SU-DHL-6 (cell line): ENCODE results near the gene STK4.
"Not testable (repeated sequence)": the region's sequence is repeated elsewhere in the genome, so short reads cannot be mapped to it uniquely, and the experiment has no call there.

Experiments used
- H2AFZ ChIP-seq: fragments of 200-600 bp; sonication (generic); 2 replicates; pipeline ENCODE4 v1.6.1; 2014; ENCODE audit warnings: low read depth, mild to moderate bottlenecking, moderate library complexity, mixed read lengths, antibody characterized with exemption, low read length; ENCODE audit not compliant: severe bottlenecking
- H3F3A ChIP-seq: fragments of 200-600 bp; shearing (Covaris generic); 2 replicates; pipeline ENCODE4 v1.6.0; 2016; ENCODE audit warnings: antibody characterized with exemption, mild to moderate bottlenecking; ENCODE audit not compliant: insufficient read depth
- H3K27ac ChIP-seq: fragments of 200-600 bp; sonication (generic); 2 replicates; pipeline ENCODE4 v1.5.1; 2016; ENCODE audit warnings: low read depth, mild to moderate bottlenecking, low read length, moderate library complexity, mixed read lengths
- H3K27me3 ChIP-seq: fragments of 200-600 bp; sonication (generic), shearing (Covaris generic); 2 replicates; pipeline ENCODE4 v1.6.0; 2014; ENCODE audit warnings: mild to moderate bottlenecking, low read length
- H3K36me3 ChIP-seq: fragments of 200-600 bp; sonication (generic); 2 replicates; pipeline ENCODE4 v1.6.1; 2014; ENCODE audit warnings: mild to moderate bottlenecking, low read length, mixed read lengths
- H3K4me2 ChIP-seq: fragments of 300-600, 200-600 bp; shearing (Covaris generic), sonication (generic); 2 replicates; pipeline ENCODE4 v1.6.0; 2014; ENCODE audit warnings: low read length, low read depth, mild to moderate bottlenecking; ENCODE audit not compliant: poor library complexity, severe bottlenecking
- H3K4me3 ChIP-seq: fragments of 200-600 bp; sonication (generic); 2 replicates; pipeline ENCODE4 v1.5.1; 2014; ENCODE audit warnings: antibody characterized with exemption, low read length, mild to moderate bottlenecking, mixed read lengths; ENCODE audit not compliant: insufficient read depth, poor library complexity, severe bottlenecking
- H3K79me2 ChIP-seq: fragments of 200-600 bp; sonication (generic); 2 replicates; pipeline ENCODE4 v1.6.1; 2014; ENCODE audit warnings: mild to moderate bottlenecking, low read length, moderate library complexity; ENCODE audit not compliant: insufficient read depth
- H3K9ac ChIP-seq: fragments of 200-600 bp; sonication (generic); 2 replicates; pipeline ENCODE4 v1.7.0; 2014; ENCODE audit warnings: mild to moderate bottlenecking, low read length
- H3K9me2 ChIP-seq: fragments of 200-600 bp; sonication (generic); replicated peaks from 2 replicates; pipeline ENCODE4 v1.6.1; 2014; ENCODE audit warnings: low read length; ENCODE audit not compliant: insufficient read depth
- H3K9me3 ChIP-seq: fragments of 200-600 bp; sonication (generic); 2 replicates; pipeline ENCODE4 v1.6.1; 2014; ENCODE audit warnings: low read length, mixed read lengths; ENCODE audit not compliant: insufficient read depth
- H4K20me1 ChIP-seq: fragments of 200-600 bp; sonication (generic); 2 replicates; pipeline ENCODE4 v1.6.1; 2014; ENCODE audit warnings: low read depth, mild to moderate bottlenecking, antibody characterized with exemption, low read length, moderate library complexity, mixed read lengths
- EZH2phosphoT487 ChIP-seq: fragments of 200-600 bp; sonication (generic), shearing (Covaris generic); conservative IDR thresholded peaks from 2 replicates; pipeline ENCODE4 v1.6.1; 2018; ENCODE audit warnings: mild to moderate bottlenecking, antibody characterized with exemption, low read length, moderate library complexity, mixed read lengths
- TF ChIP-seq, protein P1 (sequence below): fragments of 200-600 bp; sonication (generic); IDR thresholded peaks from one replicate; pipeline ENCODE4 v1.5.1; 2017; ENCODE audit warnings: antibody characterized with exemption, mild to moderate bottlenecking, low read length, moderate library complexity; ENCODE audit not compliant: insufficient read depth, poor library complexity, severe bottlenecking

STK4 gene

DNA sequence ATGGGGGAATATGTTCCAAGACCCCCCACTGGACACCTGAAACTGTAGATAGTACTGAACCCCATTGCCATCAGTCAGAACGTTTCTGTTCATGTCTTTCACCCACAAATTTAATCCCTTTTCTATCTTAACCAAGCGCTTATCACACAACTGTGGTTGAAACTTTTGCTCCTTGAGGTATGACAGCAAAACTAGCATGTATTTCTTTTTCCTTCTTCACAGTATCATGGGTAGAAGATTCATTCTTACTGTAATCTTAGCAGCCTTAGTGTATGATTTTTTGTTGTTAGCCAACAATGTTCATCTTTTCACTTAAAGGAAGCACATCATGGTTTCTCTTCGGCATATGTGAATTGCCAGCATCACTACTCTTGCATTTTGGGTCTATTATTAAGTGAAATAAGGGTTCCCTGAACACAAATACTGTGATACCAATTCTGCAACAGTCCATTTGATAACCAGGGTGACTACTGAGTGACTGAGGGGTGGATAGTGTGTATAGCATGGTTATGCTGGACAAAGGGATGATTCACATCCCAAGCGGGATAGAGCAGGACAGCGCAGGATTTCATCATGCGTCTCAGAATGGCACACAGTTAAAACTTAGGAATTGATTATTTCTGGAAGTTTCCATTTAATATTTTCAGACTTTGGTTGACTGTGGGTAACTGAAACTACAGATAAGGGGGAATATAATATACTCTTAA lies 92.9 kb downstream of the STK4 start:
- Histone ChIP-seq H3K36me3 (peaks cover 36% of the 10 kb centered on the region), H3K9ac (no peak overlapping the region), H4K20me1 (no peaks in the 10 kb centered on the region), H3F3A (peaks cover 52% of the 10 kb centered on the region), H3K79me2 (peaks cover 47% of the 10 kb centered on the region), H3K4me2 (no peak overlapping the region), H3K9me2 (no peaks in the 10 kb centered on the region), H3K27me3 (no peaks in the 10 kb centered on the region), H2AFZ (no peak overlapping the region), H3K27ac (peak overlapping the region; percentile 58), H3K9me3 (no peaks in the 10 kb centered on the region), H3K4me3 (no peak overlapping the region)
- TF ChIP-seq, protein P1, sequence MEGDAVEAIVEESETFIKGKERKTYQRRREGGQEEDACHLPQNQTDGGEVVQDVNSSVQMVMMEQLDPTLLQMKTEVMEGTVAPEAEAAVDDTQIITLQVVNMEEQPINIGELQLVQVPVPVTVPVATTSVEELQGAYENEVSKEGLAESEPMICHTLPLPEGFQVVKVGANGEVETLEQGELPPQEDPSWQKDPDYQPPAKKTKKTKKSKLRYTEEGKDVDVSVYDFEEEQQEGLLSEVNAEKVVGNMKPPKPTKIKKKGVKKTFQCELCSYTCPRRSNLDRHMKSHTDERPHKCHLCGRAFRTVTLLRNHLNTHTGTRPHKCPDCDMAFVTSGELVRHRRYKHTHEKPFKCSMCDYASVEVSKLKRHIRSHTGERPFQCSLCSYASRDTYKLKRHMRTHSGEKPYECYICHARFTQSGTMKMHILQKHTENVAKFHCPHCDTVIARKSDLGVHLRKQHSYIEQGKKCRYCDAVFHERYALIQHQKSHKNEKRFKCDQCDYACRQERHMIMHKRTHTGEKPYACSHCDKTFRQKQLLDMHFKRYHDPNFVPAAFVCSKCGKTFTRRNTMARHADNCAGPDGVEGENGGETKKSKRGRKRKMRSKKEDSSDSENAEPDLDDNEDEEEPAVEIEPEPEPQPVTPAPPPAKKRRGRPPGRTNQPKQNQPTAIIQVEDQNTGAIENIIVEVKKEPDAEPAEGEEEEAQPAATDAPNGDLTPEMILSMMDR, result no peak
- no peak for TF ChIP-seq EZH2phosphoT487

DNA sequence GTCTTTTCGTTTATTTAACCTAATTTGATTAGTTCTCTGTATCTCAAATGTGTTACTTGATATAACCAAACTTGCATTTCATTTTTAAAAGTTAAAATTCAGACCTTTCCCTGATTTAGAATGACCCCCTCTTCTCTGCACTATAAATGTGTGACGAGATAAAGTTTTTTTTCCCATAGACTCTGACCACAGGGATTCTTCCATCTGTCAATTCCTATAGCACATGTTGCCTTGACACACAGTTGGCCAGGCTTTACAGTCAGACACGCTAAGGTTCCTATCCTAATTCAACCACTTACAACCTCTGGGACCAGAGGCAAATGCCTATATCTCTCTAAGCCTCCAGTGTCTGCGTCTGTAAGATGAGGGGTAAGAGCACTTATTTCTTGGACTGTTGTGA lies 94.0 kb downstream of the STK4 start:
- H3K4me2 ChIP-seq, result no peak overlapping the region
- H3K9ac ChIP-seq, result no peak overlapping the region
- no peaks in the 10 kb centered on the region for H4K20me1 ChIP-seq
- TF ChIP-seq, protein P1, result no peak
- no peak for TF ChIP-seq EZH2phosphoT487
- no peaks in the 10 kb centered on the region for H3K27me3 ChIP-seq
- H3K27ac ChIP-seq, result peak overlapping the region; percentile 67
- H3K4me3 ChIP-seq, result no peak overlapping the region
- H3K9me2 ChIP-seq, result no peaks in the 10 kb centered on the region
- peaks cover 52% of the 10 kb centered on the region for H3F3A ChIP-seq
- no peaks in the 10 kb centered on the region for H3K9me3 ChIP-seq
- peaks cover 47% of the 10 kb centered on the region for H3K79me2 ChIP-seq
- peaks cover 34% of the 10 kb centered on the region for H3K36me3 ChIP-seq
- no peak overlapping the region for H2AFZ ChIP-seq

DNA sequence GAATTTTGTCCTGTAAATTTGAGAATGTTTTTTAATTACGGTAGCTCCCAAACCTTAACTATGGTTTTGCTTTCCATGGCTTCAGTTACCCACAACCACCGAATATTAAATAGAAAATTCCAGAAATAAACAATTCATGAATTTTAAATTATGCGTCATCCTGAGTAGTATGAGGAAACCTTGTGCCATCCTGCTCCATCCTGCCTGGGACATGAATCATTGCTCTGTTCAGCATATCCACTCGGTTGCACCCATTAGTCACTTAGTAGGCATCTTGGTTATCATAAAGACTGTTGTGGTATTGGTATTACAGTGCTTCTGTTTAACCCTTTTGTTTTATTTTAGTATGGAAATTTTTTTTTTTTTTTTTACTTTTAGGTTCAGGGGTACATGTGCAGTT lies 94.9 kb downstream of the STK4 start:
- H3F3A ChIP-seq, result peaks cover 48% of the 10 kb centered on the region
- H3K9me3 ChIP-seq, result no peaks in the 10 kb centered on the region
- H3K4me3 ChIP-seq, result no peak overlapping the region
- no peak overlapping the region for H3K4me2 ChIP-seq
- peaks cover 42% of the 10 kb centered on the region for H3K36me3 ChIP-seq
- no peak overlapping the region for H3K9ac ChIP-seq
- H3K9me2 ChIP-seq, result no peaks in the 10 kb centered on the region
- H3K27ac ChIP-seq, result peak overlapping the region; percentile 67
- H3K27me3 ChIP-seq, result no peaks in the 10 kb centered on the region
- TF ChIP-seq EZH2phosphoT487, result no peak
- TF ChIP-seq, protein P1, result no peak
- no peak overlapping the region for H2AFZ ChIP-seq
- no peaks in the 10 kb centered on the region for H4K20me1 ChIP-seq
- peaks cover 54% of the 10 kb centered on the region for H3K79me2 ChIP-seq

DNA sequence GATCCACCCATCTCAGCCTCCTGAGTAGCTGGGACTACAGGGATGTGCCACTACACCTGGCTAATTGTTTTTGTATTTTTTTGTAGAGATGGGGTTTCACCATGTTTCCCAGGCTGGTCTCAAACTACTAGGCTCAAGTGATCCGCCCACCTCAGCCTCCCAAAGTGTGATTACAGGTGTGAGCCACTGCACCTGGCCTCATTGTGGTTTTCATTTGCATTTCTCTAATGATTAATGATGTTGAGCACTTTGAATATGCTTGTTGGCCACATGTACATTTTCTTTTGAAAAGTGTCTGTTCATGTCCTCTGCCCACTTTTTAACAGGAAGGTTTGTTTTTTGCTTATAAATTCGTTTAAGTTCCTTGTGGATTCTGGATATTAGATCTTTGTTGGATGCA lies 96.8 kb downstream of the STK4 start:
- peaks cover 39% of the 10 kb centered on the region for H3F3A ChIP-seq
- H3K4me3 ChIP-seq, result peak overlapping the region; percentile 40
- peak overlapping the region; percentile 66 for H3K4me2 ChIP-seq
- H3K27ac ChIP-seq, result peak overlapping the region; percentile 93
- H3K36me3 ChIP-seq, result peaks cover 48% of the 10 kb centered on the region
- not testable (repeated sequence) for H4K20me1 ChIP-seq, H3K9me2 ChIP-seq, H2AFZ ChIP-seq, H3K9ac ChIP-seq, H3K27me3 ChIP-seq, H3K9me3 ChIP-seq
- H3K79me2 ChIP-seq, result peaks cover 65% of the 10 kb centered on the region
